ENCODE data around the gene NEDD8.

NEDD8 gene

GRCh38 chr14:24262821-24263733, 30.9 kb upstream of the NEDD8 start, which contains the start of gene TGM1:
Gene TGM1 (minus strand): TSS chr14:24263177. CDS start chr14:24262352, 825 bp downstream.
- no peak for DNase-seq

DNA sequence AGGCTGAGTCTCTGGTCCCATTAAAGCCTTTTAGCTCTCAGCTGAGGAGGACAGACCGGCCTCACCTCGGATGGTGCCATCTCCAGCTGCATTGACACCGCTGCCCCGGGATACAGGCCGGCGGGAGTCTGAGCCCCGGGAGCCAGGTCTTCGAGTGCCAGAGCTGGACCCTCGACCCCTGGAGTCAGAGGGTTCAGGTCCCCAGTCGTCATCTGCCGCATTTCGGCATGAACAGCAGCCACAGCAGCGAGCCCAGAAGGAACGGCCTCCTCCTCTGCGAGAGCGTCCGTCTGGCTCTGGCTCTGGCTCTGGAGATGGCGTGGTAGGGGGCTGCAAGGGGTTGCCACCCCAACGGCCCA, 29.8 kb upstream of the NEDD8 start:
- no peak for DNase-seq

- DNase-seq, result no peak
Observed at GRCh38 chr14:24261256-24261968, 29.2 kb upstream of the NEDD8 start.

DNA sequence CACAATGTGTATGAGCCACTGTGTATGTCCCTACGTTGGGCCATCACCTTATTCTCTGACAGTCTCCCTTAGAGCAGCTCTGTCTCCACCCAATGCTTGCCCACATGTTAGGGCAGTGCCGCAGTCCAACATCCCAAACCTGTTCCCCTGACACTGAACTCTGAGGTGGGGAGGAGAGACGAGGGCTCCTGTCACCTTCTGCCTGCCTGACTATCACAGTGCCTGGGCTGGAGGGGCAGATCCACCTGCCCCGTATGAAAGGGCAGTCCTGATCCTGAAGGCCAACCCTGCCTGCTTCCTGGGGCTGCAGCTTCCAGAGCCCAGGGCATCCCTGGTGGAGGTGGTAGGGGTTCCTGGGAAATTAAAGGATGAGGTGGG, 28.6 kb upstream of the NEDD8 start:
- DNase-seq, result no peak

DNA sequence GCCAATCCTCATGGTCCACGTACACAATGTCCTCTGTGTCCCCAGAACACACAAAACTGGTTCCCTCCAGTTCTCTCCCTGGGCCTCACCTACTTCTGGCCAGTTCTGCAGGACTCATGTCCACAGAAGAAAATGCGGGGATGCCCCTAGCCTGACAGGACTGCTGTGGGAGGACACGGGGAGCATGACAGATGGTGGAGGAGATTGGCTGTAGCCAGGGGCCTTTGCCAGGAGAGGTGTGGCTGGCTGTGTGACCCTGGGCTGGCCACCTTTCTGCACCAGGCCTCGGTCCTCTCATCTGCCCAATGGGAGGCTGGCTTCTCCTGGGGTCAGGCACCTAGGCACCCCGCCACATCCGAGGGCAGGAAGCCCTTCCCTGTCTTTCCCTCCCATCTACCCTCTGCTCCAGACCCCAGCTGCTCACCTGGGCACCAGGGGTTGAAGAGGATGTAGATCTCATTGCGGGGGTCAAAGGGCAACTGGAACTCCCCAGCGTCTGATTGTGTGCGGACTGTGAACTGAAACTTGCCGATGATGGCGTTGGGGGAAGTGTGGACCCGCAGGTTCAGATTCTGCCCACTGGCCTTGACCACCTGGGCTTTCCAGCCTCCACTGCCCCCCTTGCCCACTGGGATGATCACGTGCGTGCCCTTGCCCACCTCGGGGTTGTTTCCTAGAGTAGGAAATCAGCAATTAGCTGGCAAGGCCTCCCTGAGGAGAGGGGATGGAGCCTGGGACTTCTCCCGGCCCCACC, 28.0 kb upstream of the NEDD8 start:
- DNase-seq, result no peak

DNA sequence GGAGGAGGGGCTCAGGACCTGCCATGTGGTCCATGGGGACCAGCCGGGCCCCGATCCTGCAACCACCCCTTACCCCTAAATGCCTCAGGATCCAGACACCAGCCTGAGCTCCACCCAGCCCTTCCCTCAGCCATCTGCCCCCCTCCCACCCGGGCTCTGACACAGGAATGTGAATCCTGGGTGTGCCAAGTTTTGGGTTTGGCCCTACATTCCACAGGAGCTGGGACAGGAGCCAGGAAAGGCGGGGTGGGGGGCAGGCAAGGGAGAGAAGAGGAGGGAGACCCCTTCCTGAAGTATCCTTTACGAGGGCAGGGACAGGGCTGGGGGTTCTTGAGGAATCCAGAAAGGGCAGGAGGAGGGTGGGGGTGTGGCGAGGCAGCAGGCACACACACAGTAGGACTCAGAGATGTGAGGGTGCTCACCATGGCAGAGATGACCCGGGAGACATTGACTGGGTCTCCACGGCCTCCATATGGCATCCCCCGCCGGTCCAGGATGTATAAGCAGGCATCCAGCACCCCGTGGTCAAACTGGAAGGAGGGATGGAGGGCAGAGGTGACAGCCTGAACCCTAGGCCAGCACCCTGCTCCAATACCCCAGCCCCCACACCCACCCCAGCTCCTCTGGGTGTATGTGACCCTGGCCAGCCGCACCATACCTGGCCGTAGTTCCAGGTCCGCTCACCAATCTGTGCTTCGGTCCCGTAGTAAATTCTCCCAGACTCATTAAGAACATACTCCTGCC, 27.3 kb upstream of the NEDD8 start:
- no peak for DNase-seq

GRCh38 chr14:24258548-24259265, 26.5 kb upstream of the NEDD8 start:
- no peak for DNase-seq

GRCh38 chr14:24258119-24258518, 26.0 kb upstream of the NEDD8 start:
- no peak for DNase-seq

- no peak for DNase-seq
Observed at GRCh38 chr14:24256960-24257359, 24.8 kb upstream of the NEDD8 start.

DNA sequence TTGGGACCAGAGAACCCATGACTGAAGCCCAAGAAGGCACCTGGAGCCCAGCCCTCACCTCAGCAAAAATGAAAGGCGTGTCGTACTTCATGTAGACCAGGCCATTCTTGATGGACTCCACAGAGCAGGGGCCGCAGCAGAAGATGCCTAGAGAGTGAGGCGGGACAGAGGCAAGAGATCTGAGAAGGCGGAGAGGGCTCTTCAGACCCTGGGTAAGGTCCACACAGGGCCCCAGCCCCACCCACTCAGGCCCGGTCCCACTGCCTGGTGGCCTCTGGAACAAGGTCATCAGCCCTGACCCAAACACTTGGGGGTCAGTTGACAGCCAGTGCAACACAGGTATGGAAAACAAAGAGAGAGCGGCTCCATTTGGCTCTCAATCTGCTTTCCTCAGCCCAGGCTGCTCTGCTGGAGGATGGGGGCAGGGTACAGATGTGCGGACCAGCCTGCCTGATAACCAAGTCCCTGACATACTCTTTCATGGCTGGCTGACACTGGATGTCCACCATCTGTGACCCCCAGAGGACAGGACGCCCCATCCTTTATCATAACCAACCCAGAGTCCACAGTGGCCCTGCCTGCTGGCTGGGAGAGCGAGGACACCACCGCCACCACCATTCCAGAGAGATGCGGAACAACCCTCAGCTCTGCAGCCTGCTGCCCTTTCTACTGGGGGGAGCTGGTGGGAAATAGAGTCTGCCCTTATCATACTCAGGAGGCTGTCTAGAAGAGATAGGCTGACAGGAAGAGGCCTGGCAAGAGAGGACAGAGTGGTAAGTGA, 24.0 kb upstream of the NEDD8 start:
- no peak for DNase-seq

DNA sequence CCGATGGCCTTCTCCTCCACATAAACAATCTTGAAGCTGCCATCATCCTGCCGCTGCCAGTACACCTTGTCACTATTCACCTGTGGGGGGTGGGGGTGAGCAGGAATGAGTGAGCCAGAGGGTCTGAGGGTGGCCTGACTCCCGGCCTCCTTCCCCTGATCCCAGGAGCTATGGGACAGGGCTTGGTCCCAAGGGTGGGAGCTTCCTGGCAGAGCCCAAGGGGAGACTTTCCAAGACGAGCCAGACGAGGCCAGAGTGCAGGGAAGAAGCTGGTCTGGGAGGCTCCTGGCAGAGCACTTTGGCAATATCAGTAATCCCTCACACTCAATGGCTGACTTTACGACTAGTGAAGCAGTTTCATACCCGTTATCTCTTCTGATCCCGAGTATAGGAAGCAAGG, 23.3 kb upstream of the NEDD8 start:
- DNase-seq, result no peak

- DNase-seq, result no peak
Observed at GRCh38 chr14:24254630-24255392, 22.6 kb upstream of the NEDD8 start.

DNA sequence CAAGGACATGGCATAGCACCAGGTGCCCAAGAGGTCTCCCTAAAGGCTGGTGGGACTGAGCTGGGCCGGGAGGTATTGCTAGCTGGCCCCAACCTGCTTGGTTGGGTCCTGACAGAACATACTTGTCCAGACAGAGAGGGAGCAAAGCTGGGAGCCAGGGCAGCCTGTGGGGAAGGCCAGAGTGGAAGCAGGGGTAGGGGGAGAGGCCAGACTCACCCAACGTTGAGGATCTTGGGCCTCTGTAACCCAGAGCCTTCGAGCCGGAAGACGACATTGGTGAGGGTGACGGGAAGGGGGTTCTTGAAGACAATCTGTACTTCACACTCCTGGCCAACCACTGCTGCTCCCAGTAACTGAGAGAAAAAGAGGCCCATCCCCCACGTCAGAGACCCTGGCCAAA, 21.8 kb upstream of the NEDD8 start:
- no peak for DNase-seq

DNA sequence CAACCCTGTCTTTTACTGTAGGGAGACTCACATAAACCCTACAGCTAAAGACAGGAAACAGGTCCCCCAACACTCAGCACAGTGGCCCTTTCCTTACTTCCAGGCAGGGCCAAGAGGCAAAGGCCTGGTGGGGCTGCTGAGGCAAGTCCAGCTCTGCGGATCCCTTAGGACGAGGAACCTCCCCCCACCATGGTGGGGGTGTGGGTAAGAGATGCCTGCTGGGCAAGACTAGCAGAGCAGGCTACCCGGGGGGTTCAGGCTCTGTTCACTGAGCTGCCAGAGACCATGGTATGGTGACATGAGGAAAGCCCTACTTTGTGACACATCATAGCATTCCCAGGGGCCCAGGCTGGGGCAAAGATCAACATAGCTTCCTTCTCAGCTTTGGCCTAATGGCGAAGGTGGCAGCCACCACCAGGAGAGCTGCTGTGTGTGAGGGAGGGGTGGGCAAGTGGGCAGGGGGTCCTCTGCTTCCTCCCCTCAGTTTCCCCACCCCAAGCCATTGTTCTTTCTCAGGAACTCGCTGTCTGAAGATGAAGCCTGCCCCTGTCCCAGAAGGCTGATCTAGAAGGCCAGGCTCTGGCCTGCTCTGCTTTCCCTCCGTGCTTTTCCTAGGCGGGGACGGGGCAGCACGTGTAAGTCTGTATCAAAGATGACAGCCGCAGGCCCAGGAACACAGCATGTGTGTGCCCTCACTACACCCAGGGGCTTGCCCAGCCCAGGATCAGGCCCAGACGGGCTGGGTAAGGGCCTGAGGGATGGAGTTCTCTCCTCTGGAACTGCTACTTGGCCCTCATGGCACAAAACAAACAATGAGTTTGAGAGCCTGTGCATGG, 20.3 kb upstream of the NEDD8 start:
- no peak for DNase-seq

DNA sequence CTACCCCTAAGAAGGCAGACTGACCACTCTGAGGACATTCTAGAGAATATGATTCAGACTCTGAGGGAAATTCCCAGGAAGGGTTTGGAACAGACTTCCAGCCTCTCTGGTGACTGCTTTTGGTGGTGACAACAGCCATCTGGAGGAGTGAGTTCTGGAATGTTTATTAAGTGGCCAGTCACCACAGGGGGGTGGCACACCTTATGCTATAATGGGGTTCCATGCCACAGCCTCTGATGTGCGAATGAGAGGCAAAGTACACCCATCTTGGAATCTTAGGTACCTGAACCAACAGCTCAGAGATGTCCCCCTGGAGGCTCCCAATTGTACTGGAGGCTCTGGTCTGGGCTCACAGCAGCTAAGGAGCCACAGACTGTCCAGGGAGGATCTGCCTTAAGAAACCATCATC, 19.7 kb upstream of the NEDD8 start:
- DNase-seq, result no peak

DNA sequence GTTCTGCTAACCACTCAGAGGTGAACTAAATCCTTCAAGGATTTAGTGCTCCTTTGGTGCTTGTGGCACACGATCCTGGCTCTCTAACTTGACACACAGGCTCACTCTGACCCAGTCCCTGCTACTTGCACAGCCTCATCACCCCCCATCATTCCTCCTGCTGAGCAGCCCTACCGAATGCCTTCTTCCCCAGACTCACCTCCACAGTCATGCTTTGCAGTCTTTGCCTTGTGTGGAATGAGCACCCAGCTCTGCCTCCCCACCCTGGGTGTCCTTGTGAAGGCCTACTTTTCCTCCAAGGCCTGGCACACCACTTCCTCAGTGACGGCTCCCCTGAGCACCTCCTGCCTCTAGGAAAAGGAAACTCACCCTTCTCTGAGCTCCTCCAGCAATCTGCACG, 18.2 kb upstream of the NEDD8 start:
- no peak for DNase-seq

DNA sequence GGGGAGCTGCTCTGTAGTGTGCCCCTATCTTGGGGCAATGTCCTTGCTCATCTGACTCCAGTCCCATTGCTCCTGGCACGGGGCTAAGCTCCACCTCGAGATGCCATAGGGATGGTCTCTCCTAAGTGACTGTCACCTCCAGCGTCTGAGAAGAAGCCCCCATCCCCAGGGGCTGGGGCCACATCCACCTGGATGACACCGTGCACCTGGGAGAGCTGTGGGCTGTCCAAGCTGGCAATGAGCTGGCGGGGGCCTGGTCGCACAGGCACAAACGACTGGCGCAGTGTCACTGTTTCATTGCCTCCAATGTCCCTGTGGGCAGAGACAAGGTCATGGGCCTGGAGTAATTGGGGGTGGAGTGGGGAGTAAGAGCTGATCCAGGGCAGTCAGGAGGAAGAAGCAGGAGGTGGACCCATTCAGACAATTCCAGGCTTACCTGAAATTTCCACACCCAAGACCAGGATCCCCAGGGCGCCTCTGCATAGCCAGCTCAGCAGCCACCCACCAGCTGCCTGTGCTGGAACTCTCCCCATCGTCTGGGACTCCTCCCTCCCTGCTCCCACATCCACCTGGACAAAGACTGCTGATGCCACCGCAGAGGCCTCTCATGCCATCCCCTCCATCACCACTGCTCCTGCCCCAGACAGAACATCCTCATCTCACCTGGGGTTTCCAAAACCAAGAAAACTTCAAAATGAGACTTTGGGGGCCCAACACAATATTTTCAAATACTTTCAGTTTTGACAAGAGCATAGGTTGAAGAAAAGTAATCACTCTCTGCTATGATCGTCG, 17.3 kb upstream of the NEDD8 start:
- no peak for DNase-seq

DNA sequence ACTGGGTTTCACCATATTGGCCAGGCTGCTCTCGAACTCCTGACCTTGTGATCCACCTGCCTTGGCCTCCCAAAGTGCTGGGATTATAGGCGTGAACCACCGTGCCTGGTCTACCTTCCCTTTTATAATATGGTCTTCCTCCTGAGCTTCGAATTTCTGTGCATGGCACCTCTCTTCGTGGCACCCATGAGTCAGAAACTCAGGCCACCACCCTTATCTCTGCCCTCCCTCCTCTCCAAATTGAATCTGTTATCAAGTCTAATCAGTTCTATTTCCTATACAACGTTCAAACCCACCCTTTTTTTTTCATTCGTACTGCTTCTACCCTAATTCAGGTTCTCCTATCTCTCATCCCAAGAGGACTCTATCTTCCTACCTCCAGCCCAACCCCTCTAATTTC, 15.3 kb upstream of the NEDD8 start:
- no peak for DNase-seq

DNA sequence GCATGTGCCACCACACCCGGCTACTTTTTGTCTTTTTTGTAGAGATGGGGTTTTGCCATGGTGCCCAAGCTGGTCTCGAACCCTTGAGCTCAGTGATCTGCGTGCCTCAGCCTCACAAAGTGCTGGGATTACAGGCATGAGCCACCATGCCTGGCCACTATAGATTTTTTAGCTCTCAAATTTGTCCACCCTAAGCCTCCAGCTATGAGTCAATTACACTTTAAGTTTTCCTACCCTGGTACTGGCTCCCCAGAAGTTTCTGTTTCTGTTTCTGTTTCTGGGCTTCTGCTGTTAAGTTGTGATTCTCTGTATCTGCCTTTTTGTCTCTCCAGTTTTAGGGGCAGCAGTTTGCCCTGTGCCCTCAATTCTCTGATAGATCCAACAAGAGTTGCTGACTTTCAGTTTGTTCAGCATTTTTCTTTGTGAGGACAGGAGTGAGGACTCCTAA, 14.6 kb upstream of the NEDD8 start:
- no peak for DNase-seq
